Skeletal muscle satellite cell (primary cell): Measurements from ENCODE around the gene DDX52. TPM values are rescaled to one million over a fixed set of nuclear protein-coding genes. Genes with fewer than 3 reads are reported as not detected.

ENCODE experiments used
- H3K27me3 ChIP-seq: 2 replicates; pipeline ENCODE4 v1.7.0; 2013; ENCODE audit warnings: low read length; ENCODE audit not compliant: control insufficient read depth, insufficient read depth
- H3K36me3 ChIP-seq: 2 replicates; pipeline ENCODE4 v1.7.0; 2013; ENCODE audit warnings: mild to moderate bottlenecking, control low read depth, low read length; ENCODE audit not compliant: insufficient read depth
- H3K4me1 ChIP-seq: 2 replicates; pipeline ENCODE4 v1.7.0; 2013; ENCODE audit warnings: low read length; ENCODE audit not compliant: control insufficient read depth, insufficient read depth
- H3K4me2 ChIP-seq: 2 replicates; pipeline ENCODE4 v1.7.0; 2013; ENCODE audit warnings: mild to moderate bottlenecking, low read length
- H3K4me3 ChIP-seq: 2 replicates; pipeline ENCODE4 v1.7.0; 2013; ENCODE audit warnings: low read length
- H3K9ac ChIP-seq: 2 replicates; pipeline ENCODE4 v1.7.0; 2013; ENCODE audit warnings: mild to moderate bottlenecking, low read depth, low read length, moderate library complexity
- H3K9me3 ChIP-seq: replicated peaks from 2 replicates; pipeline ENCODE4 v1.7.0; 2013; ENCODE audit warnings: mild to moderate bottlenecking, control low read depth, low read length
- small RNA-seq: library from RNA; depleted of rRNA; stranded (forward); fragments of <200 nt; gene quantifications from one replicate; pipeline ENCODE3, GENCODE V24; 2012

The DDX52 gene

DNA sequence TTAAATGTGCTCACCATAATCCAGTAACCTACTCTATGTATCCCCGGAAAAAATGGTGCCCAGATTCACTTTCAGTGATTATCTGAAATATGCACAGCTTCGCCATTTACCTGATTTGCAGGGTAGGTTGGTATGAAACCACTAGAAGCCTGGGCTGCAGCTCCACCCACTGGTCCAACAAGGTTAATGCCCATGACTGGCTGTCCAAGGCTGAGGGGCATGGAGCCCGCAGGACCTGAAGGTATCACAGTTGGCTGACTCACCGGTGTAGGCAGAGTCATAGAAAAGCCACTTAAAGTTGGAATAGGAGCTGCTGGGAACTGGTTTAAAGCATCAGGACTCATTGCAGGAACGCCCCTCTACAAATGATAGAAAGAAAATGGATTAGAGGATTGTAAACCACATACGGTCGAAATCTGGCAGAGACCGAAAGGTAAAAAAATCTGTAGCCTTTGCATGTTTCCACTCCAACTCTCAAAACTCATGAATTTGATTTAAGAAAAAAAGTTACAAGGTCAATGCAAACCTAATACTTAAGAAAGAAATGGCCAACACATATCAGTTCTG lies 72.6 kb downstream of the DDX52 start:
- H3K4me3 ChIP-seq, result no peak overlapping the region
- peaks cover 55% of the 10 kb centered on the region for H3K36me3 ChIP-seq
- no peaks in the 10 kb centered on the region for H3K9me3 ChIP-seq
- H3K4me2 ChIP-seq, result no peak overlapping the region
- H3K4me1 ChIP-seq, result no peaks in the 10 kb centered on the region
- no peak overlapping the region for H3K9ac ChIP-seq
- H3K27me3 ChIP-seq, result no peaks in the 10 kb centered on the region

DNA sequence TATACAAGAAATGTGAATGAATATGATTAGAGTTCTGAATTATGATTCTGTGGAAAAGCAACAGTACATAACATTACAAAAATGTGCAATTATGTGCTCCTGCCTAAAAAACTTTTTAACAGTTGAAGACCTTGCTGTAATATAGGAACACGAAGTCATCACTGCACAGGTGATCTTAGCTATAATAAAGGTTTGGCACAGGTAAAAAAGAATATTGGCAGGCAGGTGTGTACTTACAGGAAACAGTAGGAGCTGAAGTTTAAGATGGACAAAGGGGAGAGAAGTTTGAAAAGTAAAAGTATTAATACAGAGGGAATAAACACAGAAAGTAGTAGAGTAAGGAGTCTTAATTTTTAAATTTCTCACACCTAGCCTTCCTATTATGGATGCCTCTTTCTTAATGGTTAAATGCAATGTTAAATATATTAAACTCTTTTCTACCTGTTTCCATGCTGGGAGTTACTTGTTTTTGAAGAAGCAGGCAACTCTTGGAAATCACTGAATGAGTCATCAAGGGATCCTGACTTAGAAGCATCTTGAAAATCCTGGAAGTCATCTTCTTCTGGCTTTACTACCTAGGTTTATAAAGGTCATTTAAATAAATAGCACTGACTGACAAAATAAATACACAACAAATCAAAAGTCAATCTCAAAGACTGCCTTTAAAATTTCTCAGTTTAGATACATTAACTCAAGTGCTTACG lies 74.7 kb downstream of the DDX52 start:
- Histone ChIP-seq H3K9me3 (no peaks in the 10 kb centered on the region), H3K4me2 (no peak overlapping the region), H3K36me3 (peaks cover 47% of the 10 kb centered on the region), H3K4me3 (no peak overlapping the region), H3K27me3 (no peaks in the 10 kb centered on the region), H3K4me1 (no peaks in the 10 kb centered on the region), H3K9ac (no peak overlapping the region)

DNA sequence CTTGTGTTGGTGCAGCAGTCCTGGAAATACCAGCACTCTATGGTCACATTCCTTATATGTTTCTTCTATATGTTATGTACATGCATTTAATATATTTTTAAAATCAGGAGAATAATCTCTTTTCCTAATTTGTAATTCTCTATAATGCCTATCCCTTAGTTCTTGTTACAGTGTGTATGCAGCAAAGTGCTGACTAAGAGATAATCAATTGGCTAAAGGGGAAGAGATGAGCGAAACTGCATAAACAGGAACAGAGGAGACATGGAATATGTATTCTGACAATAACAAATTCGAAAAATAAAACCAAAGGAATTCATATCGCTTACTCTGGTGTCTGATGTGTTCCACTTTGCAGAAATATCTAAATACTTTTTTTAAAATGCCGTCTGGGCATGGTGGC lies 75.7 kb downstream of the DDX52 start:
- Histone ChIP-seq H3K4me3 (no peak overlapping the region), H3K4me1 (no peaks in the 10 kb centered on the region), H3K9me3 (no peaks in the 10 kb centered on the region), H3K27me3 (no peaks in the 10 kb centered on the region), H3K4me2 (no peak overlapping the region), H3K36me3 (peaks cover 44% of the 10 kb centered on the region), H3K9ac (no peak overlapping the region)

DNA sequence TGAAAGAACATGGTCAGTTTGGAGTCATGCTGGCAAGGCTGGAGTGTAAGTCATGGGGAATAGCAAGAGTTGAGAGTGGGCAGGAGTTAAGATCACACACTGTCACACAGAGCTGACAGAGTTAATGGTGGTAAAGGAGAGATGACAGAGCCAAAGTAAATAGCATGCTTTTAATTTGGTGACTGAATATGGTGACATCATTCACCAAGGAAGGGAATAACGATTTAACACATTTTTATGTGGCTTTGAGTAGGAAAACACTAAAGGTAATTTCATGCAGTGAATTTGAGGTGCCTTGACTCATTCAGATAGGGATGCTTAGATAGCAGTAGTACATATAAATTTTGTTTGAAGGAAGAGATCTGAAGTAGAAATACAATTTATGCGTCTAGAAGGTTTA lies 76.1 kb downstream of the DDX52 start:
- no peaks in the 10 kb centered on the region for H3K4me1 ChIP-seq
- H3K9me3 ChIP-seq, result no peaks in the 10 kb centered on the region
- no peaks in the 10 kb centered on the region for H3K27me3 ChIP-seq
- no peak overlapping the region for H3K4me3 ChIP-seq
- H3K9ac ChIP-seq, result no peak overlapping the region
- no peak overlapping the region for H3K4me2 ChIP-seq
- peaks cover 43% of the 10 kb centered on the region for H3K36me3 ChIP-seq

DNA sequence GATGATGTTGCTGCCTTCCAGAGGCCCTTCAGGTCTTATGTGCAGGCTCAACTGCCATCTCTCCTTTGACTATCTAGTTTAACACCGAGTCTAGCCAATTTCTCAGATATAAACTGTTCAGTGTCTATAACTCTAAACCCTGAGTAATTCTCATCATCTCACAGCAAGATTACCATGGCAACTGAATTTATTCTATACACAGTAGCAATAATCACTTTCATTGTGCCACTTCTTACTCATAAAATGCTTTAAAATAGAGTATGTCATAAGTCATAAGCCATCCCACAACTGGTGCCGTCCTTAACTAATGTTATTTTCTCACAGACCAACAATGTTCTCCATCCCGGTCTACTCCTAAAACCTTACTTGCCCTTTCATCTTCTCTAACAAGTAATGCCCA lies 79.0 kb downstream of the DDX52 start:
- peaks cover 37% of the 10 kb centered on the region for H3K36me3 ChIP-seq

DNA sequence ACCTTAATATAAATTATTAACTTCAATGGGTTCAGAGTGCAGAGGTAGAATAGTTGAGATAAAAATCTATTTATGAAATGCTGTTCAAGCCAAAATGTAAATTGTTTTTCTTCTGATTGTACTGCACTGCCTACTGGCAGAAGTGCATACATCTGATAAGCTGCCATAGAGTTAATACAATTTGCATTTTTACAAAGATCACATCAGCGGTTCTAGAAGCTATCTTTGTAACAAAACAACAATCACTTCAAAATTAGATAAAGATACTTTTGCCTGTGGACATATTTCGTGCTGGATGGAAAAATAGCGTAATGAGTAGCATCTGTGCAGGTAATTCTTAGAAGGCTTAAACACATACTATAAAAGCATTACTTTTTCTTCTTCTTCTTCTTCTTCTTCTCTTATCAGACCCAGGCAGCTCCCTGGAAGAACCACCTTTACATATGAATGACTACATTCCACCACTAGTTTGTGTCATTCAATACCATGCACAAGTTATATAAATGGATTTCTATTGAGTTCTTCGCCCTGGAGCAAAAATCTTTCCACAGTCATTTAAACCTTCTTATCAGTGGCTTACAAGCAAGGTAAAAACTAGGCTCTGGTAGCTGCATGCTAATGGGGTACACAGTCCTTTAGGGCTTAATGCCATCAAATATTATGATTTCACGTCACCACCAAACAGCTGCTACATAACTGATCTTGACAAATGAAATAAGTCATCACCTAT lies 81.1 kb downstream of the DDX52 start:
- H3K4me2 ChIP-seq, result no peak overlapping the region
- H3K27me3 ChIP-seq, result no peaks in the 10 kb centered on the region
- no peak overlapping the region for H3K9ac ChIP-seq
- H3K4me3 ChIP-seq, result no peak overlapping the region
- H3K9me3 ChIP-seq, result no peaks in the 10 kb centered on the region
- peaks cover 26% of the 10 kb centered on the region for H3K36me3 ChIP-seq
- no peaks in the 10 kb centered on the region for H3K4me1 ChIP-seq

More for the DNA sequence above, 79.0 kb downstream of the DDX52 start:
- no peaks in the 10 kb centered on the region for H3K4me1 ChIP-seq
- no peaks in the 10 kb centered on the region for H3K27me3 ChIP-seq
- no peak overlapping the region for H3K4me2 ChIP-seq
- H3K4me3 ChIP-seq, result no peak overlapping the region
- no peak overlapping the region for H3K9ac ChIP-seq
- H3K9me3 ChIP-seq, result no peaks in the 10 kb centered on the region

Small RNA genes within 50 kb of the gene (small RNA-seq; reads per million reads assigned to genes)
- not detected for gene MIR378J
